GM10248 (cell line): ENCODE results near the gene TRPM8.

ENCODE experiments used
- CTCF ChIA-PET: fragments of 300-600 bp; sonication (Branson Sonifier 250); formaldehyde crosslinking; extraction: SDS; loops from one replicate; lab custom pipeline; 2021; ENCODE audit warnings: antibody characterized with exemption; lab: Yijun Ruan, JAX
- POLR2A ChIA-PET: fragments of 350-650 bp; sonication (Branson Sonifier 250); formaldehyde crosslinking; extraction: SDS; loops from one replicate; lab custom pipeline; 2020; ENCODE audit warnings: antibody characterized with exemption; lab: Yijun Ruan, JAX
- DNase-seq: peaks from one replicate; pipeline ENCODE4 v3.0.0; 2012; ENCODE audit errors: extremely low spot score
- TF ChIP-seq, protein P1 (sequence below): IDR thresholded peaks from 2 replicates; pipeline ENCODE4 v1.5.1; 2012; ENCODE audit warnings: mild to moderate bottlenecking, low read depth; ENCODE audit errors: extremely low read depth, missing control alignments, control extremely low read depth

The TRPM8 gene

DNA sequence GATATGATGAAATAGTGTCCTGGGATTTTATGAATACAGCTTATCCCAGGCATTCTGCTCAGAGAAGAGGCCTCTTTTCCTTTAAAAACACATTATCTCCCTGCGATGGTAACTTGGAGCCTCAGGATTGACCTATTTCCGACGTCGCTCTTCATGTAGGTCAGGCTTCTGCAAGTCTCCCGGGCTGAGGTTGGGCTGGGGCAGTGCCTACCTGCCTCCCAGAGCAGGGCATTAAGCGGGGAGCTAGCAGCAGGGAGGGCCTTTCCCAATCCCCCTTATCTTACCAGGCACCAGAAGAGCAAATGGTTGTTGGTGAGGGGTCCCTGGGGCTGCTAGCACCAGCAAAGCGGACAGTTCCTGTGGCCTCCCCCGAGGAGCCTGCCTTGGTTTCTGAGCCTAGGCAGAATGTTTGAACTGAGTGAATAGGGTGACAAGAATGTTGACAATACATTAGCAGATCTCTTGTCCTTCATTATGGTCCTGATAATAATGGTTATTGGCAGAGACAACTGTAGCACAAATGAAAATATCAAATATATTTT lies 60.2 kb downstream of the TRPM8 start:
- ChIA-PET POLR2A (no interaction called here), CTCF (interaction anchor here (1.2 kb wide), 1 partner anchor 12 kb away, joined by 3 read pairs; no protein-coding TSS in a partner anchor)
- TF ChIP-seq, protein P1, sequence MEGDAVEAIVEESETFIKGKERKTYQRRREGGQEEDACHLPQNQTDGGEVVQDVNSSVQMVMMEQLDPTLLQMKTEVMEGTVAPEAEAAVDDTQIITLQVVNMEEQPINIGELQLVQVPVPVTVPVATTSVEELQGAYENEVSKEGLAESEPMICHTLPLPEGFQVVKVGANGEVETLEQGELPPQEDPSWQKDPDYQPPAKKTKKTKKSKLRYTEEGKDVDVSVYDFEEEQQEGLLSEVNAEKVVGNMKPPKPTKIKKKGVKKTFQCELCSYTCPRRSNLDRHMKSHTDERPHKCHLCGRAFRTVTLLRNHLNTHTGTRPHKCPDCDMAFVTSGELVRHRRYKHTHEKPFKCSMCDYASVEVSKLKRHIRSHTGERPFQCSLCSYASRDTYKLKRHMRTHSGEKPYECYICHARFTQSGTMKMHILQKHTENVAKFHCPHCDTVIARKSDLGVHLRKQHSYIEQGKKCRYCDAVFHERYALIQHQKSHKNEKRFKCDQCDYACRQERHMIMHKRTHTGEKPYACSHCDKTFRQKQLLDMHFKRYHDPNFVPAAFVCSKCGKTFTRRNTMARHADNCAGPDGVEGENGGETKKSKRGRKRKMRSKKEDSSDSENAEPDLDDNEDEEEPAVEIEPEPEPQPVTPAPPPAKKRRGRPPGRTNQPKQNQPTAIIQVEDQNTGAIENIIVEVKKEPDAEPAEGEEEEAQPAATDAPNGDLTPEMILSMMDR = no peak
- DNase-seq = no peak

- no peak for DNase-seq
- ChIA-PET POLR2A (no interaction called here), CTCF (no interaction called here)
- TF ChIP-seq, protein P1 = no peak
Measured at GRCh38 chr2:233979748-233980147, 62.6 kb downstream of the TRPM8 start.

GRCh38 chr2:233980955-233981561 lies 63.9 kb downstream of the TRPM8 start:
- TF ChIP-seq, protein P1 = no peak
- no peak for DNase-seq
- ChIA-PET CTCF (no interaction called here), POLR2A (interaction anchor here (0.6 kb wide), 2 partner anchors 22 to 61 kb away, joined by 3 to 5 read pairs; no protein-coding TSS in a partner anchor)

GRCh38 chr2:233981574-233982420 lies 64.6 kb downstream of the TRPM8 start:
- ChIA-PET POLR2A (interaction anchor here (0.6 kb wide), 1 partner anchor 61 kb away, joined by 3 read pairs; no protein-coding TSS in a partner anchor), CTCF (no interaction called here)
- no peak for DNase-seq
- TF ChIP-seq, protein P1 = no peak

DNA sequence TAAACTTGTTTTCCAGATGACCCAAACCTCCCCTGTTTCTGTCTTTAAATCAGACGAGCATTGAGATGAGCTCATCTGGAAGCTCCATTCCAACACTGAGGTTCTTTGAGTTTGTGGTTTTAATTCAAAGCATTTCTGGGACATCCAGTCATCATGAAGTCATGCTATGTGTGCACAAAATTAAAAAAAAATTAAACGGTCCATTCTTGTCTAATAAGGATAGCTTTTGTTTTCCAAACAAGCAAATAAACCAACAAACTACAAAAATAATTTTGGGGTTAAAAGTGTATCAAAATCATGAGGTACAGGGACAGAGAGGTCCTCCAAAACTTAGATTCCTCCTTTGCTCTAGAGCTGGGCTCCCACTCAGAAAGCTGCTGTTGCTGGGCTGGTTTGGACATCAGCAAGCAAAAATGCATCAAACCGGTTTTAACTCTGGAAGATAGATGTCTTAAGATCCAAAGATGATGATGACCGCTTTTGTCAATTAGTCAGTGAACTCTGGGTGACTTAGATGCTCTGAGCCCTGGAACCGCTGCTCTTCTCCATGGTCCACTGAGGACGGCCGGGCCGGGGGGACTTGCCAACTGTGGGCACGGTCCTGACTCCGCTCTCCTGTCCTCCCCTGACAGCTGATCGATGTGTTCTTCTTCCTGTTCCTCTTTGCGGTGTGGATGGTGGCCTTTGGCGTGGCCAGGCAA lies 65.4 kb downstream of the TRPM8 start:
- ChIA-PET POLR2A (no interaction called here), CTCF (no interaction called here)
- no peak for DNase-seq
- TF ChIP-seq, protein P1 = no peak

DNA sequence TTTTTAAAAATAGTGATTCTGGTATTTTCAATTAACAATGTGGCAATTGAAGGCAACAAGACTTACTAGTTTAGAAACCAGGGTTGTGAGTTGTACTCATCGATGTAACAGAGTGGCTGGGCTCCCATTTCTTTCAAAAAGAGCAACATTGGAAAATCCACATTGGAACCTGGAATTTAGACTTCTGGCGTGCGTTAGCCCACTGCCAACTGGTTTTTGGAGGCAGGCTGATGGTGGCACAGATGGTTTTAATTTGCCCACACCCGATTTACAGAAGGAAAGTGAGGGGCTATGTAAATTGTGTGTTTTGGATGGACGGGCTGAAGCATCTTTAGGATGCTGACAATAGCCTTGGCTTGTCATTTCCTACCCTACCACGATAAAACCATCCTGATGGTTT lies 66.3 kb downstream of the TRPM8 start:
- CTCF ChIA-PET = no interaction called here
- TF ChIP-seq, protein P1 = no peak
- POLR2A ChIA-PET = no interaction called here
- DNase-seq = no peak
